IPS DF 6.9 (cell line): ENCODE measurements around the gene STC2.

Experiments used
- DNase-seq: peaks from one replicate; pipeline ENCODE4 v3.0.0-alpha.2; 2013; ENCODE audit warnings: low read depth, low spot score
- H3K27ac ChIP-seq: one replicate; pipeline ENCODE4 v1.5.1; 2013; ENCODE audit warnings: low read length, control low read depth
- H3K27me3 ChIP-seq: 2 replicates; pipeline ENCODE4 v1.6.1; 2013; ENCODE audit warnings: mild to moderate bottlenecking, low read length; ENCODE audit not compliant: control insufficient read depth, insufficient read depth
- H3K36me3 ChIP-seq: 2 replicates; pipeline ENCODE4 v1.6.1; 2013; ENCODE audit warnings: low read length; ENCODE audit not compliant: control insufficient read depth, insufficient read depth
- H3K4me1 ChIP-seq: 2 replicates; pipeline ENCODE4 v1.6.1; 2013; ENCODE audit warnings: low read length; ENCODE audit not compliant: control insufficient read depth, insufficient read depth
- H3K4me3 ChIP-seq: 2 replicates; pipeline ENCODE4 v1.5.1; 2013; ENCODE audit warnings: mild to moderate bottlenecking, low read length
- H3K9me3 ChIP-seq: 2 replicates; pipeline ENCODE4 v1.6.1; 2013; ENCODE audit warnings: low read length, inconsistent platforms; ENCODE audit not compliant: control insufficient read depth, insufficient read depth
- WGBS: extraction: QIAGEN DNeasy Blood & Tissue Kit; methylation state at CpG from one replicate; pipeline ENCODE4 v1.1.7; 2013; ENCODE audit warnings: mixed read lengths, missing lambda C conversion rate; ENCODE audit not compliant: insufficient read length, insufficient coverage; 5-methylcytosine and 5-hydroxymethylcytosine counted together

STC2 gene

GRCh38 chr5:173340451-173340850 is 12.2 kb upstream of the STC2 start:
- no CpG with 5 or more reads among the region's 9 CpGs for WGBS
- Histone ChIP-seq H3K4me1 (no peaks in the 10 kb centered on the region), H3K27me3 (no peaks in the 10 kb centered on the region), H3K27ac (no peak overlapping the region), H3K9me3 (no peaks in the 10 kb centered on the region), H3K4me3 (no peak overlapping the region), H3K36me3 (no peaks in the 10 kb centered on the region)
- no peak for DNase-seq

GRCh38 chr5:173339286-173339685 is 11.1 kb upstream of the STC2 start:
- H3K4me3 ChIP-seq, result no peak overlapping the region
- H3K4me1 ChIP-seq, result no peaks in the 10 kb centered on the region
- DNase-seq, result no peak
- no peaks in the 10 kb centered on the region for H3K36me3 ChIP-seq
- no peak overlapping the region for H3K27ac ChIP-seq
- no peaks in the 10 kb centered on the region for H3K9me3 ChIP-seq
- H3K27me3 ChIP-seq, result no peaks in the 10 kb centered on the region
- 100% methylated on average over 3 of the region's 11 CpGs for WGBS

GRCh38 chr5:173338380-173339015 is 10.3 kb upstream of the STC2 start:
- H3K27ac ChIP-seq, result no peak overlapping the region
- H3K36me3 ChIP-seq, result no peaks in the 10 kb centered on the region
- WGBS, result no CpG with 5 or more reads among the region's 10 CpGs
- no peaks in the 10 kb centered on the region for H3K27me3 ChIP-seq
- DNase-seq, result no peak
- no peak overlapping the region for H3K4me3 ChIP-seq
- no peaks in the 10 kb centered on the region for H3K4me1 ChIP-seq
- no peaks in the 10 kb centered on the region for H3K9me3 ChIP-seq

- H3K27ac ChIP-seq, result no peak overlapping the region
- WGBS, result no CpG with 5 or more reads among the region's 2 CpGs
These were observed 6.6 kb upstream of the STC2 start for GRCh38 chr5:173334808-173335207.

GRCh38 chr5:173333925-173334661 is 5.9 kb upstream of the STC2 start:
- Histone ChIP-seq H3K9me3 (no peaks in the 10 kb centered on the region), H3K27ac (no peak overlapping the region), H3K36me3 (no peaks in the 10 kb centered on the region), H3K4me3 (no peak overlapping the region), H3K27me3 (no peaks in the 10 kb centered on the region; the same call in 1 of the 2 replicates), H3K4me1 (peaks cover 4% of the 10 kb centered on the region; the same call in 1 of the 2 replicates)
- WGBS, result no CpG with 5 or more reads among the region's 4 CpGs
- DNase-seq, result no peak

More at GRCh38 chr5:173334808-173335207, 6.6 kb upstream of the STC2 start:
- no peak overlapping the region for H3K4me3 ChIP-seq
- H3K27me3 ChIP-seq, result no peaks in the 10 kb centered on the region; the same call in 1 of the 2 replicates
- DNase-seq, result no peak
- no peaks in the 10 kb centered on the region for H3K36me3 ChIP-seq
- H3K4me1 ChIP-seq, result peaks cover 4% of the 10 kb centered on the region; the same call in 1 of the 2 replicates
- H3K9me3 ChIP-seq, result no peaks in the 10 kb centered on the region

- Histone ChIP-seq H3K4me1 (peaks cover 4% of the 10 kb centered on the region; the same call in 1 of the 2 replicates), H3K27me3 (no peaks in the 10 kb centered on the region; the same call in 1 of the 2 replicates)
- WGBS, result no CpG with 5 or more reads among the region's 16 CpGs
These were observed 3.8 kb upstream of the STC2 start for GRCh38 chr5:173331956-173332479.

GRCh38 chr5:173331287-173331686 is 3.1 kb upstream of the STC2 start:
- H3K9me3 ChIP-seq, result no peaks in the 10 kb centered on the region
- WGBS, result no CpG with 5 or more reads among the region's 4 CpGs
- H3K4me3 ChIP-seq, result no peak overlapping the region
- peaks cover 4% of the 10 kb centered on the region; the same call in 1 of the 2 replicates for H3K4me1 ChIP-seq
- no peaks in the 10 kb centered on the region for H3K36me3 ChIP-seq
- DNase-seq, result no peak
- no peak overlapping the region for H3K27ac ChIP-seq
- no peaks in the 10 kb centered on the region; the same call in 1 of the 2 replicates for H3K27me3 ChIP-seq

More at GRCh38 chr5:173331956-173332479, 3.8 kb upstream of the STC2 start:
- Histone ChIP-seq H3K4me3 (no peak overlapping the region), H3K27ac (no peak overlapping the region), H3K36me3 (no peaks in the 10 kb centered on the region), H3K9me3 (no peaks in the 10 kb centered on the region)
- DNase-seq, result no peak

- DNase-seq, result no peak
- no CpG with 5 or more reads among the region's 8 CpGs for WGBS
- Histone ChIP-seq H3K4me1 (peaks cover 4% of the 10 kb centered on the region; the same call in 1 of the 2 replicates), H3K36me3 (no peaks in the 10 kb centered on the region), H3K27ac (no peak overlapping the region), H3K27me3 (no peaks in the 10 kb centered on the region; the same call in 1 of the 2 replicates), H3K4me3 (peak overlapping the region; percentile 60; the same call in 1 of the 2 replicates), H3K9me3 (no peaks in the 10 kb centered on the region)
These were observed 2.4 kb upstream of the STC2 start for GRCh38 chr5:173330338-173331206.

GRCh38 chr5:173329491-173330337 is 1.5 kb upstream of the STC2 start:
- no peak overlapping the region for H3K27ac ChIP-seq
- H3K36me3 ChIP-seq, result peaks cover 8% of the 10 kb centered on the region
- peaks cover 4% of the 10 kb centered on the region; the same call in 1 of the 2 replicates for H3K4me1 ChIP-seq
- WGBS, result no CpG with 5 or more reads among the region's 77 CpGs
- H3K9me3 ChIP-seq, result no peaks in the 10 kb centered on the region
- no peak for DNase-seq
- H3K4me3 ChIP-seq, result peak overlapping the region; percentile 60; the same call in 1 of the 2 replicates
- no peaks in the 10 kb centered on the region; the same call in 1 of the 2 replicates for H3K27me3 ChIP-seq
